Endothelial cell of umbilical vein (primary cell): ENCODE results near the gene ADORA2A.

Source experiments
- POLR2A ChIP-seq: IDR thresholded peaks from 2 replicates; pipeline ENCODE4 v1.6.1; 2012; ENCODE audit warnings: low read depth, mild to moderate bottlenecking, control low read depth, low read length
- TF ChIP-seq, protein P1 (sequence below), 2 donors: IDR thresholded peaks; 1 replicate in 1 of 2; 2 replicates in 1 of 2; pipeline ENCODE4 v1.5.1; 2011; ENCODE audit warnings: low read length in 2 of 2, mild to moderate bottlenecking in 2 of 2, moderate library complexity in 2 of 2, control low read depth in 1 of 2, inconsistent platforms in 1 of 2, low read depth in 1 of 2; ENCODE audit not compliant: insufficient read depth in 1 of 2; ENCODE audit errors: extremely low read depth in 1 of 2

DNA sequence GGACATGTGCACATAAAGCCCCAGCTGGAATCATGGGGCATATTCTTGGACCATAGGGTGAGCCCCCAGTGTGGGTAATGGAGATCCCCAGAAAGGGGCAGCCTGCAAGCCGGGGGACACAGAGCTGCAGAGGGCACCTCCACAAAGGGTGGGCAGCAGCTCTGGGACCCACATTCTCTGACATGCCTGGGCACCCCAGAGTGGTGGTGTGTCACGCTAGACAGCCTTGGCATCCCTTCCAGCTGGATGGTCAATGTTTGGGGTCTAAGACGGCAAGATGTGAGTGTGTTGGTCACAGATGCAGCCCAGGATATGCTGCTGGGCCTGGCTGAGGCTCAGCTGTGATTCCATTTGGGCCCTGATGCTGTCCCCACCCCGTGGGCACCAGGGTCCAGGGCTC is 9.7 kb downstream of the ADORA2A start:
- TF ChIP-seq POLR2A, result no peak
- TF ChIP-seq, protein P1, sequence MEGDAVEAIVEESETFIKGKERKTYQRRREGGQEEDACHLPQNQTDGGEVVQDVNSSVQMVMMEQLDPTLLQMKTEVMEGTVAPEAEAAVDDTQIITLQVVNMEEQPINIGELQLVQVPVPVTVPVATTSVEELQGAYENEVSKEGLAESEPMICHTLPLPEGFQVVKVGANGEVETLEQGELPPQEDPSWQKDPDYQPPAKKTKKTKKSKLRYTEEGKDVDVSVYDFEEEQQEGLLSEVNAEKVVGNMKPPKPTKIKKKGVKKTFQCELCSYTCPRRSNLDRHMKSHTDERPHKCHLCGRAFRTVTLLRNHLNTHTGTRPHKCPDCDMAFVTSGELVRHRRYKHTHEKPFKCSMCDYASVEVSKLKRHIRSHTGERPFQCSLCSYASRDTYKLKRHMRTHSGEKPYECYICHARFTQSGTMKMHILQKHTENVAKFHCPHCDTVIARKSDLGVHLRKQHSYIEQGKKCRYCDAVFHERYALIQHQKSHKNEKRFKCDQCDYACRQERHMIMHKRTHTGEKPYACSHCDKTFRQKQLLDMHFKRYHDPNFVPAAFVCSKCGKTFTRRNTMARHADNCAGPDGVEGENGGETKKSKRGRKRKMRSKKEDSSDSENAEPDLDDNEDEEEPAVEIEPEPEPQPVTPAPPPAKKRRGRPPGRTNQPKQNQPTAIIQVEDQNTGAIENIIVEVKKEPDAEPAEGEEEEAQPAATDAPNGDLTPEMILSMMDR (IDR thresholded peaks at IDR 0.05; ENCODE audit: extremely low read depth in 1 of 2, insufficient read depth in 1 of 2, low read depth in 1 of 2, low read length in 2 of 2), result no peak
